Measurements from ENCODE around the gene MEGF8.

Gene MEGF8

DNA sequence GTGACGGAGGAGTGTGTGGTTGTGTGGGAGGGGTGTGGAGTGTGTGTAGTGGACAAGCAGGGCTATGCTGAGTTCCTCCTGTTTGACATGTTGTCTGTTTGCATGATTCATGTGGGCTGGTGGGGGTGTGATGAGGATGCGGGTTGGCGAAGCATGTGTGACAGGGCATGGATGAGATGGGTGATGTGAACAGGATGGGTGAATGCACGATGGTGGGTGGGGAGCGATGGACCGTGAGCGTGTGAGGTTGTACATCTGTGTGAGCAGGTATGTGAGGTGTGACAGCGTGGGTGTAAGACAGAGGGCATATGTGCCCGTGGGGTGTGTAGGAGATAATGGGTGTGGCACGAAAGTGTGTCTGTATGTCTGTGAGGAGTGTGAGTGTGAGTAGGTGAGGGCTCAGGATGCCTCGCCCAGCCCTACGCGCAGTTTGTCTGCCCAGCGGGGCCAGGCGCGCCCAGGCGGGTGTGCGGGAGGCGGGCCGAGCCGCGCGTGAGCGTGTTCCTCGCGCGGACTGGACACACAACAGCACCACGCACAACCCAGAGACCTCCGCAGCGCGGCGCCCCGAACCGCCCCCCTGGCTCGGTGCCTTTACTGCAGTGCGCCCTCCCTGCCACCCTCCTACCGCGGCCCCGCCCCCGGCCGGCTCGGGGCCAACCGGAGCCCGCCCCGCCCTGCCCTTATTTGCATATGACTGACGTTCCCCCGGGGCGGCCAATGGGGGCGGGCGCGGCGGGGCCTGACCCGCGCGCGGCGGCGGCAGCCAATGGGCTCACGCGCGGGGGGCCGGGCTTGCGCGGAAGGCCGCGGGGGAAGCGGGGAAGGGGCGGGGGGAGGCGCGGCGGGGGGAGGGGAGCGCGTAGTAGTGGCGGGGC is 42.0 kb upstream of the MEGF8 start:
- peak; percentile 99 for DNase-seq (ENCODE audit: insufficient read length, low spot score)
- FAIRE-seq = no peak
- TF ChIP-seq POLR2A (IDR thresholded peaks at IDR 0.05; ENCODE audit: low read depth, low read length) = no peak

DNA sequence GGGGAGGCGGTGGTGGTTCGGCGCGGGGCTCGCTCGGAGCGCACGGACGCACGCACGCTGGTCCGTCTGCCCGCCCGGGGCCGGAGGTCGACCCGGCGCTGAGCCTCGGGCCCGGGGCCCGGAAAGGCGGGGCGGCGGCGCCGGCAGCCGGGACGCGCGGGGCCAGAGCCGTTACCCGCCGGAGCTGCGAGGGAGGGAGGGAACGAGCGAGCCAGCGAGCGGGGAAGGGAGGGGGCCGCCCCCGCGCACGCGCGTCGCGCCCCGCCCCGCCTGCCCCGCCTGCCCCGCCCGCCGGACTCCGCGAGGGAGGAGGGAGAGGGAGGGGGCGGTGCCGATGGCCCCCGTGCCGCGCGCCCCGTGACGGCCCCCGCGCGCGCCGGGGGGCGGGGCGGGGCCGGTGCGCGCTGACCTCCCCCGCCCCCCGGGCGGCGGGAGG is 41.4 kb upstream of the MEGF8 start:
- FAIRE-seq (no peak), DNase-seq (ENCODE audit: insufficient read length, low spot score) (peak; percentile 93)
- peak; percentile 34 for TF ChIP-seq POLR2A (IDR thresholded peaks at IDR 0.05; ENCODE audit: low read depth, low read length)

DNA sequence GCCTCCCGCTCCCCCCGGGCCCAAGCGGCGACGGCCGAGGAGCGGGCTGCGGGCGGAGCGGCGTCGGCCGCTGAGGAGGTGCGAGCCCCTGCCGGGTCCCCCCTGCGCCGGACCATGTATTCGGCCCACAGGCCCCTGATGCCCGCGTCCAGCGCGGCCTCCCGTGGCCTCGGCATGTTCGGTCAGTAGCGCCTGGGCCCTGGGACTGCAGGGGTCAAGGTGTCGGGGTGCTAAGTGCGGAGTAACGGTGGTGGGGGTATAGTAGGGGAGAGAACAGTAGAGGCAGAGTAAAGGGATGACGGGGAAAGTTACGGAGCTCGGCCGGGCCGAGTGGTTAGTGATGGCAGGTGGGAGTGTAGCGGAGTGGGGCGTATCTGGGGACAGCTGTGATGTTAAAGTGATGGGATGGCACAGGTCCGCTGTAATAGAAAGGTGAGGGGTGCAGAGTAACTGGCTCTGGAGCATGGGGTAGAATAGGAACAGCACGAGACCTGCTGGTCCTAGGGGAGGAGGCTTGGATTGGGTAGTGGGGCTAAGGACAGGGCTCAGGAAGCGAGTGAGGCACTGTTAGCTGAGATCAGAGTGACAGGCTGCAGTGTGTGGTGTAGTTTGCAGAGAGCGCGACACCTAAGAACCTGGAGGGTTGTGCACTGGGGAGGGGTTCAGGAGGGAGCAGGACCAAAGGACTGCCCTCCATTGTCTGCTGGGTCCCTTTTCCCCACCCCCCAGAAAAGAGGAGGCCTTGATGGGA is 40.7 kb upstream of the MEGF8 start:
- DNase-seq (ENCODE audit: insufficient read length, low spot score) = no peak
- no peak; the same call in 1 of the 2 replicates for TF ChIP-seq POLR2A (IDR thresholded peaks at IDR 0.05; ENCODE audit: low read depth, low read length)
- FAIRE-seq = no peak

DNA sequence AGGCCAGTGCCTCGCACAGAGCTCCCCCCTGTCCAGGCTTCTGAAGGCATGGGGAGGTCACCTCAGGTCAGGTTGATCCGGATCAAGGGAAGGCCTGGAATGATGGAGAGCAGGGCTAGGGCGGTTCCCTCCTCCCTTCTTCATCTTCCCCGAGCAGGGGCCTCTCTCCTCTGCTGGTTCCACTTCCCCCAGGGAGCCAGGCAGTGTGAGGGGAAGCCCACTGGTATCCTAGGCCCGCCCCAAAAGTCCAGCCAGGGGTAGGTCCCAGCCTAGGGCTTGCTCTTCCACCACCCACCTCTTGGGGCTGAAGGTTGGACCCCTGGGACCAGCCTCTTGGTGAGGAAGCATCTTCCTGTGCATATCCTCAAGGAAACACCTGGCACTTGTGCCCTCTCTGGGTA is 39.9 kb upstream of the MEGF8 start:
- no peak for TF ChIP-seq POLR2A (IDR thresholded peaks at IDR 0.05; ENCODE audit: low read depth, low read length)
- FAIRE-seq = no peak
- no peak for DNase-seq (ENCODE audit: insufficient read length, low spot score)

DNA sequence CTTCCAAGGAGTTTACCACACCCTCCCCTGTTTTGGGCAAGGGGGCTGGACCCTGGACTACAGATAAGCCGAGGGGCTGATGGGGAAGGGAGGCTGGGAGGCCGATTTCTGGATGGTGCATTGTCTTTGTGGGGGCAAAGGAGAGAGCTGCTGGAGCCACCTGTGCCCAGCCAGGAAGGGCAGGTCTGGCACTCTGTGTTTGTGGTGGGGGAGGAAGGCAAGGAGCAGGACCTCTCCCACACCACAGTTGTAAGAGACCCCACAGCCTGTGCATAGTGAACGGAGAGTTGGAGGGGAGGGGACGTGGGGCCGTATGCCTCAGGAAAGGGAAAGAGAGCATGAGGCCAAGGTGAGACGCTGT is 39.5 kb upstream of the MEGF8 start:
- DNase-seq (ENCODE audit: insufficient read length, low spot score) (no peak), FAIRE-seq (no peak)
- TF ChIP-seq POLR2A (IDR thresholded peaks at IDR 0.05; ENCODE audit: low read depth, low read length) = no peak

DNA sequence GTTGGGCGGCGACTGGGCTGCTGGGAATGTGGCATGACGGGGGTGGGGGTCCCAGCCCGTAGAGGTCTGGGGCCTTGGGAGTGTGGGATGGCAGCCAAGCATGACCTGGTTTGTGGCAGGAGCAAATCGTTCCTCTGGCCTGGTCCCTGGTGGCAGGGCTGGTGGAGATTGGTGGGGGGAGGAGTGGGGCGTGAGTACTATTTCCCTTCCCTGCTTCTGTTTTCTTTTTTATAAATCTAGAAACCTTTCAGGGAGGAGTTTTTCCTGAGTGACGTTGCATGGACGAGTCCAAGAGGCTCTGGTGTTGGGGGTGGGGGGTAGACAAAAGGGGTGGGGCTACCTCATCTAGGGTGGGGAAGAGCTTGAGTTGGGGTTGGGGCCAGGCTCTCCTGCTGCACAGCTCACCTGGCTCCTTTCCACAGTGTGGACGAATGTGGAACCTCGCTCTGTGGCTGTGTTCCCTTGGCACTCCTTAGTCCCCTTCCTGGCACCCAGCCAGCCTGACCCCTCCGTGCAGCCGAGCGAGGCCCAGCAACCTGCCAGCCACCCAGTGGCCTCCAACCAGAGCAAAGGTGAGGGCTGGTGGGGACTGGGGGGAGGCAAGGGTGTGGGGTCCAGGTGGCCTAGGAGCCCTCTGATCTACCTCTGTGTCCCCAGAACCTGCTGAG is 39.0 kb upstream of the MEGF8 start:
- DNase-seq (ENCODE audit: insufficient read length, low spot score) (no peak), FAIRE-seq (no peak)

DNA sequence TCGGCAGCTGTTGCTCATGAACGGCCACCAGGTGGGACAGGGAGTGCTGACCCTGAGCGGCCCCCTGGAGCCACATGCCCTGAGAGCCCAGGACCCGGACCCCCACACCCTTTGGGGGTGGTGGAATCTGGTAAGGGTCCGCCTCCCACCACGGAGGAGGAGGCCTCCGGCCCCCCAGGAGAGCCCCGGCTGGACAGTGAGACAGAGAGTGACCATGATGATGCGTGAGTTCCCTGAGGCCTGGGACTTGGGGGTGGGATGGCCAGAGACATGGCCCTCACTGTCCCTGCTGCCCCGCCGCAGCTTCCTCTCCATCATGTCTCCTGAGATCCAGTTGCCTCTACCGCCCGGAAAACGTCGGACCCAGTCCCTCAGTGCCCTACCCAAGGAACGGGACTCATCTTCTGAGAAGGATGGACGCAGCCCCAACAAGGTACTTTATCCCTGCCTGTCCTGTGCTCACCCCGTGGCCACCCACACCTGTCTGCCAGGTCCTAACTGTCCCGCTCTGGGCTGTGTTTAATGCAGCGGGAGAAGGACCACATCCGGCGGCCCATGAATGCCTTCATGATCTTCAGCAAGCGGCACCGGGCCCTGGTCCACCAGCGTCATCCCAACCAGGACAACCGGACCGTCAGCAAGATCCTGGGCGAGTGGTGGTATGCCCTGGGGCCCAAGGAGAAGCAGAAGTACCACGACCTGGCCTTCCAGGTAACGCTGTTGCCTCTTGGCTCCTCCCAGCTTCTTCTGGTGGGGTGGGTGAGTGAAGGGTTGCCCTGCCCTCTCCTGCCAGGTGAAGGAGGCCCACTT is 38.2 kb upstream of the MEGF8 start:
- DNase-seq (ENCODE audit: insufficient read length, low spot score) = no peak
- FAIRE-seq = no peak
- no peak for TF ChIP-seq POLR2A (IDR thresholded peaks at IDR 0.05; ENCODE audit: low read depth, low read length)

More for the DNA sequence above, 39.0 kb upstream of the MEGF8 start:
- no peak; the same call in 1 of the 2 replicates for TF ChIP-seq POLR2A (IDR thresholded peaks at IDR 0.05; ENCODE audit: low read depth, low read length)

DNA sequence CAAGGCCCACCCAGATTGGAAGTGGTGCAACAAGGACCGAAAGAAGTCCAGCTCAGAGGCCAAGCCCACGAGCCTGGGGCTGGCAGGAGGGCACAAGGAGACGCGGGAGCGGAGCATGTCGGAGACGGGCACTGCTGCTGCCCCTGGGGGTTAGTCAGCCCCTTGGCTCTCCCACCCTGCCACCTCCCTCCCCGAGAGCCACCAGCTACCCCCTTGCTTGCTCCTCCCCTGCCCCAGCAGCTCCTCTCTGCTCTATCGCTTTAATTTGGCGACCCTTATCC is 37.7 kb upstream of the MEGF8 start:
- DNase-seq (ENCODE audit: insufficient read length, low spot score) (no peak), FAIRE-seq (no peak)
- TF ChIP-seq POLR2A (IDR thresholded peaks at IDR 0.05; ENCODE audit: low read depth, low read length) = no peak

DNA sequence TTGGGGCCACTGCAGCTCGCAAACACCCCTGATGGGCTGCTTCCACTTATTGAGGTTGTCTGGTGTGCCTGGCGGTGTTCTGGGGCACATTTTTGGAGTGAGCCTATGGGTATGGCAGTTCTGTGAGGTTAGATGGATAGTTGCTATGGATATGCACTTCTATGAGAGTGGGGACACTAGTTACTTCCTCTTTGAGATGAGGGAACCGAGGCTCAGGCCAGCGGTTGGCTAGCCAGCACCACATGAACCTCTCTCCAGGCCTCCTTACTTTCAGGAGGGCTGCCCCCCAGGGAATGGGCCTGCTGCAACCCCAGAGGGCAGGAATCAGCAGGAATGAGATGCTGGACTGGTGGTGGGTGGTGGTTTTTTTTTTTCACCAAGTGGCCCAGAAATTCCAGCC is 37.0 kb upstream of the MEGF8 start:
- DNase-seq (ENCODE audit: insufficient read length, low spot score) (no peak), FAIRE-seq (no peak)
- TF ChIP-seq POLR2A (IDR thresholded peaks at IDR 0.05; ENCODE audit: low read depth, low read length) = no peak

DNA sequence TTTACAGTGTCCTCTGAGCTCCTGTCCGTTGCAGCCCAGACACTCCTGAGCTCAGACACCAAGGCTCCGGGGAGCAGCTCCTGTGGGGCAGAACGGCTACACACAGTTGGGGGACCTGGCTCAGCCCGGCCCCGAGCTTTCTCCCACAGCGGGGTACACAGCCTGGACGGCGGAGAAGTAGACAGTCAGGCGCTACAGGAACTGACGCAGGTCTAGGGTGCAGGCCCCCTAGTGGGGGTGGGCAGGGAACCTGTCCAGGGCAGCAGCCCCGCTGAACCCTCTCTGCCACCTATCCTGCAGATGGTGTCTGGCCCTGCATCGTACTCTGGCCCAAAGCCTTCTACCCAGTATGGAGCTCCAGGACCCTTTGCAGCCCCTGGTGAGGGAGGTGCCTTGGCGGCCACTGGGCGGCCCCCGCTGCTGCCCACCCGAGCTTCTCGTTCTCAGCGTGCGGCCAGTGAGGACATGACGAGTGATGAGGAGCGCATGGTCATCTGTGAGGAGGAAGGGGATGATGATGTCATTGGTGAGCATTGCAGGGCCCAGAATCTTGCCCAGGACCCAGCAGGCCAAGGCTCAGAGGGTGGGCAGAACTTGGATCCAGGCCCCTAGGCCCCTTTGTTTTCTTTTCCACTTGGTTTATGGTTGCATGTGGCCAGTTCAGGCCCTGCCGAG is 36.4 kb upstream of the MEGF8 start:
- no peak for FAIRE-seq
- DNase-seq (ENCODE audit: insufficient read length, low spot score) = no peak
- no peak for TF ChIP-seq POLR2A (IDR thresholded peaks at IDR 0.05; ENCODE audit: low read depth, low read length)

DNA sequence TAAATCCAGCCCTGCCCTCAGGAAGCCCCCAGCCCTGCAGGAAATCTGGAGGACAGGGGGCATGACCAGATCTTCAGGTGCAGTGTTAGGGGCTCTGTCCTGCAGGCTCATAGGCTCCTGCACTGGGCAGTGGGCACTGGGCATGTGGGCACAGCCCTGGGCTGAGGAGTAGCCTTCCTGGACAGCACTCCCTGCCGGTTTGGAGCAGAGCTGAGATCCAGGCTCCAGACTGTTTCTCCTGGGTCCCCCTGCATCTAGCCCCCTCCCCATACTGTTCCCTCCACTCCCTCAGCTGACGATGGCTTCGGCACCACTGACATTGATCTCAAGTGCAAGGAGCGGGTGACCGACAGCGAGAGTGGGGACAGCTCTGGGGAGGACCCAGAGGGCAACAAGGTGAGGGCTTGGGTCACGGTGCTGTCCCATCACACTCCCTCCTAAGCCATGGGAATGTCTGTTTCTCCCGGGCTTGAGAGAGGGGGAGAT is 35.8 kb upstream of the MEGF8 start:
- TF ChIP-seq POLR2A (IDR thresholded peaks at IDR 0.05; ENCODE audit: low read depth, low read length) = no peak
- DNase-seq (ENCODE audit: insufficient read length, low spot score) (no peak), FAIRE-seq (no peak)

DNA sequence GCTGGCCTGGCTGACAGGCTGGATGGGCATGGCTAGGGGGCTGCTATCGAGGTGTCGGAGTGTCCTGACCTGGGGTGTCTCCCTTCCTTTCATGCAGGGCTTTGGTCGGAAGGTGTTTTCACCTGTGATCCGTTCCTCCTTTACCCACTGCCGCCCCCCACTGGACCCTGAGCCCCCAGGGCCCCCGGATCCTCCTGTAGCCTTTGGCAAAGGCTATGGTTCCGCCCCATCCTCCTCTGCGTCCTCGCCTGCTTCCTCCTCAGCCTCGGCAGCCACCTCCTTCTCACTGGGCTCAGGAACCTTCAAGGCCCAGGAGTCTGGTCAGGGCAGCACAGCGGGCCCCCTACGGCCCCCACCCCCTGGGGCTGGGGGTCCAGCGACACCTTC is 35.3 kb upstream of the MEGF8 start:
- DNase-seq (ENCODE audit: insufficient read length, low spot score) (no peak), FAIRE-seq (no peak)
- no peak for TF ChIP-seq POLR2A (IDR thresholded peaks at IDR 0.05; ENCODE audit: low read depth, low read length)

Measured in H54 (cell line).